Erythroblast (primary cell): ENCODE measurements around the gene LPCAT4.

Source experiments
- GATA1 ChIP-seq: IDR thresholded peaks from 2 replicates; pipeline ENCODE4 v1.6.1; 2011; ENCODE audit warnings: low read depth, mild to moderate bottlenecking, control low read depth, low read length, moderate library complexity
- POLR2A ChIP-seq: IDR thresholded peaks from 2 replicates; pipeline ENCODE4 v1.6.1; 2011; ENCODE audit warnings: mild to moderate bottlenecking, low read length

- TF ChIP-seq POLR2A (no peak), GATA1 (no peak)
Observed at GRCh38 chr15:34330279-34330678, 36.7 kb downstream of the LPCAT4 start.
